K562 (cell line): ENCODE results near the gene LTA. TPM values are rescaled to one million over a fixed set of nuclear protein-coding genes. Genes with fewer than 3 reads are reported as not detected.
A peak's percentile ranks its signal among the peaks of the same experiment; 100 is the strongest.

ENCODE experiments used
- ARID1B ChIP-seq: fragments of 450-650 bp; IDR thresholded peaks from 2 replicates; pipeline ENCODE4 v1.6.1; 2016; ENCODE audit warnings: antibody characterized with exemption, mild to moderate bottlenecking, inconsistent platforms
- E2F5 ChIP-seq: sonication (generic); formaldehyde crosslinking; IDR thresholded peaks from 2 replicates; pipeline ENCODE4 v1.8.0; 2022; ENCODE audit warnings: mild to moderate bottlenecking, missing genetic modification reagents
- ETV5 ChIP-seq: sonication (generic); formaldehyde crosslinking; IDR thresholded peaks from 2 replicates; pipeline ENCODE4 v1.4.0; 2020; ENCODE audit warnings: low read depth, mild to moderate bottlenecking, missing genetic modification reagents
- GTF2B ChIP-seq: IDR thresholded peaks from 2 replicates; pipeline ENCODE4 v1.6.1; 2011; ENCODE audit not compliant: insufficient read length; ENCODE audit errors: extremely low read depth
- HIVEP1 ChIP-seq: fragments of 250-450 bp; sonication (Bioruptor Pico); IDR thresholded peaks from 2 replicates; pipeline ENCODE4 v1.4.0; 2020; ENCODE audit warnings: mild to moderate bottlenecking
- HNRNPL ChIP-seq: fragments of 200-400 bp; formaldehyde crosslinking; IDR thresholded peaks from 2 replicates; pipeline ENCODE4 v1.6.1; 2017; ENCODE audit warnings: low read depth, mild to moderate bottlenecking, low read length
- HNRNPUL1 ChIP-seq: fragments of 200-400 bp; formaldehyde crosslinking; IDR thresholded peaks from 2 replicates; pipeline ENCODE4 v1.6.1; 2017; ENCODE audit warnings: low read length
- HOXB6 ChIP-seq: fragments of 250-450 bp; sonication (Bioruptor Pico); IDR thresholded peaks from 2 replicates; pipeline ENCODE4 v1.5.1; 2022; ENCODE audit warnings: mild to moderate bottlenecking, borderline replicate concordance
- NCOA2 ChIP-seq, 2 experiments: fragments of 450-650 bp; IDR thresholded peaks; 2 replicates each; pipeline ENCODE4 v1.6.1; 2018; ENCODE audit warnings: mild to moderate bottlenecking in 2 of 2, moderate library complexity in 1 of 2; ENCODE audit not compliant: partially characterized antibody in 2 of 2
- NUFIP1 ChIP-seq: fragments of 450-650 bp; IDR thresholded peaks from 2 replicates; pipeline ENCODE4 v1.6.1; 2018; ENCODE audit not compliant: partially characterized antibody
- SMARCA4 ChIP-seq: fragments of 450-650 bp; IDR thresholded peaks from 2 replicates; pipeline ENCODE4 v1.6.1; 2016
- TCF15 ChIP-seq: fragments of 250-450 bp; sonication (Bioruptor Pico); IDR thresholded peaks from 2 replicates; pipeline ENCODE4 v1.8.0; 2022; ENCODE audit warnings: moderate library complexity, mild to moderate bottlenecking, inconsistent platforms
- THRAP3 ChIP-seq: fragments of 450-650 bp; IDR thresholded peaks from 2 replicates; pipeline ENCODE4 v1.6.1; 2016; ENCODE audit warnings: mild to moderate bottlenecking, inconsistent platforms, borderline replicate concordance
- TRIM24 ChIP-seq, 2 experiments: fragments of 450-650 bp; IDR thresholded peaks; 2 replicates each; pipeline ENCODE4 v1.6.1; 2016
- ZBTB49 ChIP-seq: sonication (generic); formaldehyde crosslinking; IDR thresholded peaks from 2 replicates; pipeline ENCODE4 v1.8.0; 2022; ENCODE audit warnings: missing genetic modification reagents, mild to moderate bottlenecking, borderline replicate concordance
- ZNF408 ChIP-seq: fragments of 250-450 bp; sonication (Bioruptor Pico); IDR thresholded peaks from 2 replicates; pipeline ENCODE4 v1.4.0; 2020; ENCODE audit warnings: low read depth, mild to moderate bottlenecking, moderate library complexity
- ZNF609 ChIP-seq: sonication (generic); formaldehyde crosslinking; IDR thresholded peaks from 2 replicates; pipeline ENCODE4 v1.8.1; 2023; ENCODE audit warnings: missing genetic modification reagents, mild to moderate bottlenecking, borderline replicate concordance
- ZNF764 ChIP-seq: fragments of 250-450 bp; sonication (Bioruptor Pico); IDR thresholded peaks from 2 replicates; pipeline ENCODE4 v1.4.0; 2020; ENCODE audit warnings: low read depth, mild to moderate bottlenecking, moderate library complexity
- polyA plus RNA-seq, 8 experiments: library from polyadenylated mRNA; depleted of rRNA in 4 of 8; stranded (reverse) in 5 of 8; unstranded in 3 of 8; fragments of >200 nt; fragmentation: Nextera tagmentation in 2 of 8; fragmentation: Illumina TruSeq in 1 of 8; extraction: Ambion mirVana in 2 of 8; extraction: Trizol in 1 of 8; gene quantifications; 2 replicates each; pipeline versions ENCODE4 v1.2.1 to v1.2.3, GENCODE V29; 2011 to 2014; ENCODE audit warnings: inconsistent platforms in 1 of 8, missing spikeins in 1 of 8
- total RNA-seq, 7 experiments: library from RNA; depleted of rRNA in 6 of 7; stranded (reverse); fragments of >200 nt in 6 of 7; fragmentation: Illumina TruSeq in 2 of 7; extraction: Trizol in 2 of 7; gene quantifications; 2 replicates each; pipeline versions ENCODE4 v1.2.1 to v1.2.3, GENCODE V29; 2011 to 2021; ENCODE audit warnings: low replicate concordance in 1 of 7

The LTA gene
- total and polyA plus RNA-seq, 9 of the 15 experiments (the other 6 are each of a cell fraction or from before 2014, with no cell fraction given): 0.80 TPM; not detected in 8

GRCh38 chr6:31541658-31542521, 30.2 kb upstream of the LTA start, which contains the start of gene DDX39B (continued):
- 0 out of 2 replicates have a peak, but pooled peaks have one; percentile 37 for TF ChIP-seq ZNF764 (CRISPR knock-in tag)
- TF ChIP-seq ZNF408 (CRISPR knock-in tag): no peak
- TF ChIP-seq ZNF609 (CRISPR knock-in tag): peak; percentile 89; the same call in 1 of the 2 replicates
- TF ChIP-seq ARID1B: peak; percentile 52
- no peak for TF ChIP-seq E2F5
- TF ChIP-seq HIVEP1 (CRISPR knock-in tag): peak; percentile 30; the same call in 1 of the 2 replicates
- peak in 1 of 2 experiments; percentile 92; a peak in 3 of 4 replicates for TF ChIP-seq TRIM24 (IDR thresholded peaks at IDR 0.05)
- TF ChIP-seq ZBTB49 (CRISPR knock-in tag): 0 out of 2 replicates have a peak, but pooled peaks have one; percentile 8
- TF ChIP-seq NUFIP1: peak; percentile 90
- TF ChIP-seq TCF15: peak; percentile 67
- peak; percentile 87 for TF ChIP-seq GTF2B
- peak; percentile 88 for TF ChIP-seq THRAP3
- no peak for TF ChIP-seq HNRNPL
- no peak for TF ChIP-seq HOXB6 (CRISPR knock-in tag)
- TF ChIP-seq SMARCA4: peak; percentile 55; the same call in 1 of the 2 replicates
- TF ChIP-seq ETV5: peak; percentile 96
- TF ChIP-seq NCOA2 (IDR thresholded peaks at IDR 0.05; ENCODE audit: partially characterized antibody in 2 of 2): peak in 1 of 2 experiments; percentile 99
- no peak for TF ChIP-seq HNRNPUL1
